Neural cell (in vitro differentiated cells): ENCODE measurements around the gene POLRMT.

Source experiments
- EZH2 ChIP-seq: fragments of 200-600, 300-800 bp; shearing (Covaris generic), sonication (generic); IDR thresholded peaks from 2 replicates; pipeline ENCODE4 v1.6.1; 2014; ENCODE audit warnings: antibody characterized with exemption, low read length, borderline replicate concordance, mild to moderate bottlenecking; ENCODE audit not compliant: insufficient read depth, poor library complexity, severe bottlenecking
- MXI1 ChIP-seq: fragments of 450-650 bp; conservative IDR thresholded peaks from 2 replicates; pipeline ENCODE4 v1.6.1; 2014; ENCODE audit warnings: antibody characterized with exemption, mild to moderate bottlenecking; ENCODE audit not compliant: poor library complexity, severe bottlenecking
- POLR2AphosphoS5 ChIP-seq: IDR thresholded peaks from 2 replicates; pipeline ENCODE4 v1.6.1; 2012
- TAF1 ChIP-seq: IDR thresholded peaks from 2 replicates; pipeline ENCODE4 v1.6.1; 2012; ENCODE audit warnings: low read depth
- TF ChIP-seq, protein P1 (sequence below): fragments of 450-650 bp; IDR thresholded peaks from 2 replicates; pipeline ENCODE4 v1.5.1; 2014; ENCODE audit warnings: antibody characterized with exemption, mild to moderate bottlenecking, moderate library complexity; ENCODE audit not compliant: poor library complexity, severe bottlenecking

DNA sequence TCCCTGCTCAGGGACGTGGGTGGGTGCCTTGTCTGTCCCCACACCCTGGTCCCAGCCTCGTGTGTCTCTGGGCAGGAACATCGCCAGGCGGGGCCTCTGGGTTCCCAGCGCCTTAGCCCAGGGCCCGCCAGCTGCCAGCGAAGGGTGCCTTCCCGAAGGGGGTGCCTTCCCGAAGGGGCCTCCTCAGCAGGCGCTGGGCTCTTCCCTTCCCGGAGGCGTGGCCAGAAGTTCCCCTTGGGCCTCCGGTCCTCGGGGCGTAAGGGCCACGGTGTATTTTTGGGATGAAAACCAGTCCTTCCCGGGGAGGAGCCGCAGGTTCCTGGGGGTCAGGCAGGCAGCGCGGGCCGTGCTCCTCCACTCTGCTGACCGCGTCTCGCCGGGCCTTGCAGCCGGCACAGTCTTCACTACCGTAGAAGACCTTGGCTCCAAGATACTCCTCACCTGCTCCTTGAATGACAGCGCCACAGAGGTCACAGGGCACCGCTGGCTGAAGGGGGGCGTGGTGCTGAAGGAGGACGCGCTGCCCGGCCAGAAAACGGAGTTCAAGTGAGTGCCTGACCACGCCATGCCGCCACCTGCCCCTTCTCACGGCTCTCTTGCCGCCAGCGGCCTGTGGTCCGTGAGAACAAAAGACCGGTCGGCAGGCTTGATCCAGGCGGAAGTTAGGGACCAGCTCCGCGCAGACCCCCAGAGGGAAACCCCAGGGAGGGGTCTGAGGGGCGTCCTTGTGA is 54.1 kb downstream of the POLRMT start:
- TF ChIP-seq POLR2AphosphoS5 = no peak
- TF ChIP-seq TAF1 = no peak
- TF ChIP-seq, protein P1, sequence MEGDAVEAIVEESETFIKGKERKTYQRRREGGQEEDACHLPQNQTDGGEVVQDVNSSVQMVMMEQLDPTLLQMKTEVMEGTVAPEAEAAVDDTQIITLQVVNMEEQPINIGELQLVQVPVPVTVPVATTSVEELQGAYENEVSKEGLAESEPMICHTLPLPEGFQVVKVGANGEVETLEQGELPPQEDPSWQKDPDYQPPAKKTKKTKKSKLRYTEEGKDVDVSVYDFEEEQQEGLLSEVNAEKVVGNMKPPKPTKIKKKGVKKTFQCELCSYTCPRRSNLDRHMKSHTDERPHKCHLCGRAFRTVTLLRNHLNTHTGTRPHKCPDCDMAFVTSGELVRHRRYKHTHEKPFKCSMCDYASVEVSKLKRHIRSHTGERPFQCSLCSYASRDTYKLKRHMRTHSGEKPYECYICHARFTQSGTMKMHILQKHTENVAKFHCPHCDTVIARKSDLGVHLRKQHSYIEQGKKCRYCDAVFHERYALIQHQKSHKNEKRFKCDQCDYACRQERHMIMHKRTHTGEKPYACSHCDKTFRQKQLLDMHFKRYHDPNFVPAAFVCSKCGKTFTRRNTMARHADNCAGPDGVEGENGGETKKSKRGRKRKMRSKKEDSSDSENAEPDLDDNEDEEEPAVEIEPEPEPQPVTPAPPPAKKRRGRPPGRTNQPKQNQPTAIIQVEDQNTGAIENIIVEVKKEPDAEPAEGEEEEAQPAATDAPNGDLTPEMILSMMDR = no peak
- no peak for TF ChIP-seq EZH2
- no peak for TF ChIP-seq MXI1
